RWPE2 (cell line): ENCODE data around the gene SLC6A18.
"Not testable (repeated sequence)": the region's sequence is repeated elsewhere in the genome, so short reads cannot be mapped to it uniquely, and the experiment has no call there.

ENCODE experiments used
- ATAC-seq: fragments of 200-7000 bp; cut with Tn5 transposase; 3 replicates; pipeline ENCODE4 v1.9.1; 2021; ENCODE audit warnings: low read depth
- DNase-seq: peaks from one replicate; pipeline ENCODE4 v3.0.0-alpha.2; 2020; ENCODE audit warnings: low spot score
- H3K27ac ChIP-seq: fragments of 450-650 bp; 2 replicates; pipeline ENCODE4 v1.5.1; 2017; ENCODE audit warnings: mild to moderate bottlenecking; ENCODE audit not compliant: poor library complexity, severe bottlenecking
- H3K27me3 ChIP-seq: fragments of 250-450 bp; sonication (Bioruptor Pico); 2 replicates; pipeline ENCODE4 v1.5.1; 2021; ENCODE audit warnings: mild to moderate bottlenecking, moderate library complexity; ENCODE audit not compliant: insufficient read depth, poor library complexity, severe bottlenecking
- H3K36me3 ChIP-seq: fragments of 250-450 bp; sonication (Bioruptor Pico); 2 replicates; pipeline ENCODE4 v1.5.1; 2020; ENCODE audit warnings: low read depth, mild to moderate bottlenecking, moderate library complexity
- H3K4me1 ChIP-seq: fragments of 250-450 bp; sonication (Bioruptor Pico); 2 replicates; pipeline ENCODE4 v1.5.1; 2021; ENCODE audit warnings: mild to moderate bottlenecking, moderate library complexity; ENCODE audit not compliant: insufficient read depth, poor library complexity, severe bottlenecking
- H3K4me3 ChIP-seq: fragments of 250-450 bp; sonication (Bioruptor Pico); 2 replicates; pipeline ENCODE4 v1.5.1; 2021; ENCODE audit warnings: mild to moderate bottlenecking, moderate library complexity; ENCODE audit not compliant: severe bottlenecking
- H3K9me3 ChIP-seq: fragments of 250-450 bp; sonication (Bioruptor Pico); 2 replicates; pipeline ENCODE4 v1.5.1; 2021; ENCODE audit warnings: mild to moderate bottlenecking, moderate library complexity; ENCODE audit not compliant: severe bottlenecking
- TF ChIP-seq, protein P1 (sequence below): fragments of 450-650 bp; IDR thresholded peaks from one replicate; pipeline ENCODE4 v1.5.1; 2017; ENCODE audit warnings: mild to moderate bottlenecking, moderate library complexity; ENCODE audit not compliant: poor library complexity, severe bottlenecking

The SLC6A18 gene

DNA sequence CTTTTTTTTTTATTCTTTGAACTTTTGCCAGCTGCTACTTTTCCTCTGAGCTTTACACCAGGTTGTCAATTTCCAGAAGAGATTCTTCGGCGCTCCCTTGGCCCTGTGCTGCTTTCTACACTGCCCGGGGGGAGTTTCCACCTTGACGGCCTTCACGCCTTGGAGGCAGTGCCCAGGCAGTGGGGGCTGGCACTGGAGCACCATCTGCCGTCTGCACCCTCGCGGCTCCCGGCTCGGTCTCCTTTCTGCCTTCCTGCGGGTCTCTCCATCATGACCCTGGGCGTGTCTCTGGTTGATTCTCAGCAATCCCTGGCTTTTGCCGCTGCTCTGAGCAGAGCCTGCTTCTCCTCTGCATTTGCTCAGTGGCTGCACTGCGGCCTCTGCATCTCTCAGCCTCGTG is 2.9 kb downstream of the SLC6A18 start:
- H3K4me3 ChIP-seq: no peak overlapping the region
- no peaks in the 10 kb centered on the region for H3K36me3 ChIP-seq
- peaks cover 7% of the 10 kb centered on the region for H3K4me1 ChIP-seq
- DNase-seq (no peak), ATAC-seq (peak; percentile 18; the same call in 2 of the 3 replicates)
- no peaks in the 10 kb centered on the region for H3K9me3 ChIP-seq
- H3K27me3 ChIP-seq: peaks cover 46% of the 10 kb centered on the region
- TF ChIP-seq, protein P1, sequence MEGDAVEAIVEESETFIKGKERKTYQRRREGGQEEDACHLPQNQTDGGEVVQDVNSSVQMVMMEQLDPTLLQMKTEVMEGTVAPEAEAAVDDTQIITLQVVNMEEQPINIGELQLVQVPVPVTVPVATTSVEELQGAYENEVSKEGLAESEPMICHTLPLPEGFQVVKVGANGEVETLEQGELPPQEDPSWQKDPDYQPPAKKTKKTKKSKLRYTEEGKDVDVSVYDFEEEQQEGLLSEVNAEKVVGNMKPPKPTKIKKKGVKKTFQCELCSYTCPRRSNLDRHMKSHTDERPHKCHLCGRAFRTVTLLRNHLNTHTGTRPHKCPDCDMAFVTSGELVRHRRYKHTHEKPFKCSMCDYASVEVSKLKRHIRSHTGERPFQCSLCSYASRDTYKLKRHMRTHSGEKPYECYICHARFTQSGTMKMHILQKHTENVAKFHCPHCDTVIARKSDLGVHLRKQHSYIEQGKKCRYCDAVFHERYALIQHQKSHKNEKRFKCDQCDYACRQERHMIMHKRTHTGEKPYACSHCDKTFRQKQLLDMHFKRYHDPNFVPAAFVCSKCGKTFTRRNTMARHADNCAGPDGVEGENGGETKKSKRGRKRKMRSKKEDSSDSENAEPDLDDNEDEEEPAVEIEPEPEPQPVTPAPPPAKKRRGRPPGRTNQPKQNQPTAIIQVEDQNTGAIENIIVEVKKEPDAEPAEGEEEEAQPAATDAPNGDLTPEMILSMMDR: no peak
- no peak overlapping the region for H3K27ac ChIP-seq

DNA sequence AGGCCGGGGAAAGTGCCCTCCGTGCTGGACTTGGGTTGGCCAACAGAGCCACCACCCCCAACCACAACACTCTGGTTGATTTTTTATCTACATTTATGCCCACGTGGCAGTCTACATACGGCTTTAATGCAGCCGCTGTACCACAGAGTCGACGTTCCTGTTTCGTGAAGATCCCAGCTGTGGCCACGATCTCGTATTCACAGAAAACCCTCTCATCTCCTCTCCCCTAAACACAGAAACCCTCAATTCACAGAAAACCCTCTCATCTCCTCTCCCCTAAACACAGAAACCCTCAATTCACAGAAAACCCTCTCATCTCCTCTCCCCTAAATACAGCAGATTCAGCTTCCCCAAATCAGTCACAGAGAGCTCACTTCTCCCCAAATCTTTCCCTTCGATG is 3.8 kb downstream of the SLC6A18 start:
- not testable (repeated sequence) for H3K4me1 ChIP-seq, ATAC-seq, DNase-seq, H3K4me3 ChIP-seq, H3K27ac ChIP-seq, H3K36me3 ChIP-seq, H3K9me3 ChIP-seq
- peaks cover 44% of the 10 kb centered on the region for H3K27me3 ChIP-seq

DNA sequence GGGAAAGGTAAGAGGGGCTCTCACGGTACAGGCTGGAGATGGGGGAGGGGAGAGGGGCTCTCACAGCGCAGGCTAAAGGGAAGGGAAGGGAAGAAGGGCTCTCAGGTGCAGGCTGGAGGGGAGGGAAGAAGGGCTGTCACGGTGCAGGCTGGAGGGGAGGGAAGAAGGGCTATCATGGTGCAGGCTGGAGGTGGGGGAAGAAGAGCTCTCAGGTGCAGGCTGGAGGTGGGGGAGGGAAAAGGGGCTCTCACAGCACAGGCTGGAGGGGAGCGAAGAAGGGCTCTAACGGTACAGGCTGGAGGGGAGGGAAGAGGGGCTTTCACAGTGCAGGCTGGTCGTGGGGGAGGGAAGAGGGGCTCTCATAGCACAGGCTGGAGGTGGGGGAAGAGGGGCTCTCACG is 4.6 kb downstream of the SLC6A18 start:
- ATAC-seq (no peak), DNase-seq (no peak)
- TF ChIP-seq, protein P1: no peak
- Histone ChIP-seq H3K9me3 (no peaks in the 10 kb centered on the region), H3K27me3 (peaks cover 36% of the 10 kb centered on the region), H3K36me3 (no peaks in the 10 kb centered on the region), H3K4me3 (no peak overlapping the region), H3K4me1 (peaks cover 7% of the 10 kb centered on the region), H3K27ac (no peak overlapping the region)

DNA sequence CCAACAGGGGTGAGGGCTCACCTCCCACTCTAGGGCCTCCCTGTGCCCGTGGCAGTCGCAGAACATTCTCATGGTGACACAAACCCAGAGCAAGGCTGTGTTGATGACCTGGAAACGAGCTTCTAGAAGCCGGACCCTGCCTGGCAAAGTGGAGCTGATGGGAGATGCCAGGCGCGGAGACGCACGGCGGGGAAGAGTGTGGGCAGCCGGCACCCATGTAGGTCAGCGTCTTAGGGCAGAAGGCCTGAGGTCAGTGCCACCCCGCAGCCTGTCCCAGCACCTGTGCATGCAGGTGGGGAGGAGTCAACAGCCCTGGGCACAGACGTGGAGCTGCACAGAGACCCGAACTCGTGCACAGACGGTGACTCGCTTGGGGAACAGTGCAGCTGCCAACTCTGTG is 5.4 kb downstream of the SLC6A18 start:
- no peak for DNase-seq
- no peak overlapping the region for H3K4me3 ChIP-seq
- H3K27me3 ChIP-seq: peaks cover 31% of the 10 kb centered on the region
- no peaks in the 10 kb centered on the region for H3K36me3 ChIP-seq
- ATAC-seq: no peak
- no peak overlapping the region for H3K27ac ChIP-seq
- peaks cover 7% of the 10 kb centered on the region for H3K9me3 ChIP-seq
- TF ChIP-seq, protein P1: no peak
- H3K4me1 ChIP-seq: peaks cover 7% of the 10 kb centered on the region

DNA sequence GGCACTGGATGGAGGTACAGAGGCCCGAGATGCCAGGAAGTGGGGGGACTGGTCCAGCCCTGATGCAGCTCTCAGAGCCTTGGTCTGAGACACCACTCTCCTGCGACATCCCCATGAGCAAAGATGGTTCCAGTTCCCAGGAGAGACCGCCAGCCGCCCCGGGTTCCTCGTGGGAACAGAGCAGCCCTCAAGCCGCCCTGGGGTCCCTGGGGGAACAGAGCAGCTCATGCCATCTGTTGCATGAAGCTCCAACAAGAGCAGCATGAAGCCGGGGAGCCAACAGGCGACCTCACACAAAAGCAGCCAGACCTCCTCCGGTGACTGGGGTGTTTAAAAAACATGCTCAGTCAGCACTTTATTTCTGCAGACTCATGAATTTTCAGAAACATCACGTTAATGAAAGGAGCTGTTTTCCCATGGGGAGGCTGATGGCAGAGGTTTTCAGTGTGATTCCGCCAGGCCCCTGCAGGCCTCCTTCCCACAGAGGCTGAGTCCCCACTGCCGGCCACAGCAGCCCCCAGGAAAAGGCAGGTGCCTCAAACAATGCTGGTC is 6.2 kb downstream of the SLC6A18 start:
- H3K4me1 ChIP-seq: peaks cover 7% of the 10 kb centered on the region
- H3K36me3 ChIP-seq: no peaks in the 10 kb centered on the region
- ATAC-seq: no peak
- no peak overlapping the region for H3K4me3 ChIP-seq
- H3K9me3 ChIP-seq: peaks cover 14% of the 10 kb centered on the region
- TF ChIP-seq, protein P1: no peak
- peaks cover 22% of the 10 kb centered on the region for H3K27me3 ChIP-seq
- no peak overlapping the region for H3K27ac ChIP-seq
- DNase-seq: no peak
